ENCODE data around the gene OR6J1. TPM values are rescaled to one million over a fixed set of nuclear protein-coding genes. Genes with fewer than 3 reads are reported as not detected.

The OR6J1 gene
- total RNA-seq, result not detected in 2 replicates

DNA sequence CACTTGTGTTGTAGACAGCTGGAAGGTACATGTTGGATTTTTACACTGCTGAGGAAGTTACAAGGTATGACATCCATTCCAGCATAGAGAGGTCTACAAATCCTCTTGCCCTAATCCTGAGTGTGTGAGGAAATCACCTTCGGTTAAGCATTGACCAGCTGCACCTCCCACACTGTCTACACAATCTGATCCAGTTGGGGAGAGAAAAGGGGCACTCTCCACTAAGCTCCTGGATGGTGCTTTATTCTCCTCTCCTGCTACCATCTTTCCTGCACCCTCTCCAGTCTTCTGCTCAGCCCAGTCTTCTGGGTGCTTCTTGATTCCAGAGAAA lies at the start of gene OR6J1:
Gene OR6J1, minus strand, starts transcription at position 48 of the 331 bp plus-strand sequence. CDS start 9,541 bp downstream, outside the sequence.

GRCh38 chr14:22598099-22598895 lies 45.9 kb downstream of the OR6J1 start, which contains the start of gene ABHD4:
ABHD4 (plus strand) TSS chr14:22598300; CDS start chr14:22598307, 7 bp downstream.

GRCh38 chr14:22589096-22589839 lies 54.9 kb downstream of the OR6J1 start, which contains the start of gene DAD1:
DAD1 (minus strand) TSS chr14:22589224; CDS start chr14:22589157, 67 bp downstream.

Other genes starting within 250 kb of the OR6J1 start
- 416 and 457 TPM in 2 replicates for gene DAD1, start 55.1 kb downstream of the OR6J1 start, total RNA-seq
- gene ABHD4, start 46.1 kb downstream of the OR6J1 start, total RNA-seq, result 9.8 and 14.6 TPM in 2 replicates
- gene OXA1L, start 122.3 kb upstream of the OR6J1 start, total RNA-seq, result 84.1 and 96.4 TPM in 2 replicates
- gene SLC7A7, start 171.1 kb upstream of the OR6J1 start, total RNA-seq, result 6.9 and 11.4 TPM in 2 replicates
- 40.8 and 120 TPM in 2 replicates for gene MRPL52, start 185.5 kb upstream of the OR6J1 start, total RNA-seq
- gene MMP14, start 192.2 kb upstream of the OR6J1 start, total RNA-seq, result 268 and 400 TPM in 2 replicates
- 116 and 127 TPM in 2 replicates for gene LRP10, start 227.4 kb upstream of the OR6J1 start, total RNA-seq
- gene REM2, start 238.9 kb upstream of the OR6J1 start, total RNA-seq, result not detected in 2 replicates

Data from vein endothelial cell (primary cell).